A549 (cell line): Measurements from ENCODE around the gene RALGAPA1.

Source experiments
- CEBPB ChIP-seq, 2 experiments: fragments of >200 bp in 1 of 2; sonication (Bioruptor Twin) in 1 of 2; formaldehyde crosslinking in 1 of 2; IDR thresholded peaks; 2 replicates each; pipeline ENCODE4 v1.6.1; 2012 to 2016
- CHD2 ChIP-seq: fragments of 150-350 bp; IDR thresholded peaks from 2 replicates; pipeline ENCODE4 v1.6.1; 2014; ENCODE audit warnings: low read length; ENCODE audit not compliant: partially characterized antibody
- TF ChIP-seq, protein P1 (sequence below): fragments of >200 bp; sonication (Bioruptor Twin); formaldehyde crosslinking; IDR thresholded peaks from 3 replicates; pipeline ENCODE4 v1.5.1; 2016

DNA sequence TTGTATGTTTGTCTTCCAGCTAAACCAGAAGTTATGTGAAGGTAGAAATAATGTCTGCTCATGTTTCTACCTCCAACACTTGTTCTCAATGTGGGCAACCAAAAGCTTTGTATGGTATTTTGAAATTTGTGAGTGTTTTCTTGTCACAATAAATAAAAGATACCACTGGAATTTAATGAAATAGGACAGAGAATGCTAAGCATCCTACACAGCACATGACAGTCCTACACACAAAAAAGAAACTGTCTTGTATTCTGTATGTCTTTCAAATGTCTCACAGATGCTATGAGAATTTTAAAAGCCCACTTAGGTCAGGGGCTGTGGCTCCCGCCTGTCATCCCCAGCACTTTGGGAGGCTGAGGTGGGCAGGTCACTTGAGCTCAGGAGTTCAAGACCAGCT, 68.9 kb downstream of the RALGAPA1 start:
- no peak for TF ChIP-seq CEBPB (IDR thresholded peaks at IDR 0.05)
- no peak for TF ChIP-seq CHD2
- TF ChIP-seq, protein P1, sequence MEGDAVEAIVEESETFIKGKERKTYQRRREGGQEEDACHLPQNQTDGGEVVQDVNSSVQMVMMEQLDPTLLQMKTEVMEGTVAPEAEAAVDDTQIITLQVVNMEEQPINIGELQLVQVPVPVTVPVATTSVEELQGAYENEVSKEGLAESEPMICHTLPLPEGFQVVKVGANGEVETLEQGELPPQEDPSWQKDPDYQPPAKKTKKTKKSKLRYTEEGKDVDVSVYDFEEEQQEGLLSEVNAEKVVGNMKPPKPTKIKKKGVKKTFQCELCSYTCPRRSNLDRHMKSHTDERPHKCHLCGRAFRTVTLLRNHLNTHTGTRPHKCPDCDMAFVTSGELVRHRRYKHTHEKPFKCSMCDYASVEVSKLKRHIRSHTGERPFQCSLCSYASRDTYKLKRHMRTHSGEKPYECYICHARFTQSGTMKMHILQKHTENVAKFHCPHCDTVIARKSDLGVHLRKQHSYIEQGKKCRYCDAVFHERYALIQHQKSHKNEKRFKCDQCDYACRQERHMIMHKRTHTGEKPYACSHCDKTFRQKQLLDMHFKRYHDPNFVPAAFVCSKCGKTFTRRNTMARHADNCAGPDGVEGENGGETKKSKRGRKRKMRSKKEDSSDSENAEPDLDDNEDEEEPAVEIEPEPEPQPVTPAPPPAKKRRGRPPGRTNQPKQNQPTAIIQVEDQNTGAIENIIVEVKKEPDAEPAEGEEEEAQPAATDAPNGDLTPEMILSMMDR, result no peak
